ENCODE measurements around the gene CFAP61.

DNA sequence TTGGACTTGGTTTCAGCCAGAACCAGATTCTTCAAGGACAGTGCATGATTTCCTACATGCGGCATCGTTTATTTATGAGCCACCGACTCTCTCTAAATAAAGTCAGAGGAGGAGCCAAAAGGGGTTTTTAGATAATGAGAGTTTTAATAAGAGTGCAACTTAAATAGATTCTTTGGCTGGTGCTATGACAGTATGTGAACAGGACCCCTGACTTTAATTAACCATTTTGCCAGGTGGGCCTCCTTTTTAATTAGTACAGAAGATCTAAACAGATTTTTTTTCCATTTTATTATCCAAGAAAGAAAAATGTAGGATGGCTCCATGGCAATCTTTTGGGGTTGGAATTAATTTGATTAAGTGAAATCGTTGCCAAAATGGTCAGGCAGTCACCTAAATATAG, 240.8 kb downstream of the CFAP61 start:
- TF ChIP-seq, protein P1, sequence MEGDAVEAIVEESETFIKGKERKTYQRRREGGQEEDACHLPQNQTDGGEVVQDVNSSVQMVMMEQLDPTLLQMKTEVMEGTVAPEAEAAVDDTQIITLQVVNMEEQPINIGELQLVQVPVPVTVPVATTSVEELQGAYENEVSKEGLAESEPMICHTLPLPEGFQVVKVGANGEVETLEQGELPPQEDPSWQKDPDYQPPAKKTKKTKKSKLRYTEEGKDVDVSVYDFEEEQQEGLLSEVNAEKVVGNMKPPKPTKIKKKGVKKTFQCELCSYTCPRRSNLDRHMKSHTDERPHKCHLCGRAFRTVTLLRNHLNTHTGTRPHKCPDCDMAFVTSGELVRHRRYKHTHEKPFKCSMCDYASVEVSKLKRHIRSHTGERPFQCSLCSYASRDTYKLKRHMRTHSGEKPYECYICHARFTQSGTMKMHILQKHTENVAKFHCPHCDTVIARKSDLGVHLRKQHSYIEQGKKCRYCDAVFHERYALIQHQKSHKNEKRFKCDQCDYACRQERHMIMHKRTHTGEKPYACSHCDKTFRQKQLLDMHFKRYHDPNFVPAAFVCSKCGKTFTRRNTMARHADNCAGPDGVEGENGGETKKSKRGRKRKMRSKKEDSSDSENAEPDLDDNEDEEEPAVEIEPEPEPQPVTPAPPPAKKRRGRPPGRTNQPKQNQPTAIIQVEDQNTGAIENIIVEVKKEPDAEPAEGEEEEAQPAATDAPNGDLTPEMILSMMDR (IDR thresholded peaks at IDR 0.05): no peak
- TF ChIP-seq POLR2A (IDR thresholded peaks at IDR 0.05): no peak

Measured in thyroid gland (tissue), 4 donors.